ENCODE results near the gene SERPINA9.
"Not testable (repeated sequence)": the region's sequence is repeated elsewhere in the genome, so short reads cannot be mapped to it uniquely, and the experiment has no call there.

The SERPINA9 gene

GRCh38 chr14:94441130-94441529, 34.9 kb downstream of the SERPINA9 start:
- H3K9me3 Mint-ChIP-seq (ENCODE audit: low read depth), result no peaks in the 10 kb centered on the region
- H3K4me1 Mint-ChIP-seq (ENCODE audit: low read depth), result no peaks in the 10 kb centered on the region
- H3K27me3 Mint-ChIP-seq, result peaks cover 5% of the 10 kb centered on the region
- no peak overlapping the region for H3K4me3 Mint-ChIP-seq
- no peak overlapping the region for H3K27ac Mint-ChIP-seq
- H3K36me3 Mint-ChIP-seq, result no peaks in the 10 kb centered on the region

DNA sequence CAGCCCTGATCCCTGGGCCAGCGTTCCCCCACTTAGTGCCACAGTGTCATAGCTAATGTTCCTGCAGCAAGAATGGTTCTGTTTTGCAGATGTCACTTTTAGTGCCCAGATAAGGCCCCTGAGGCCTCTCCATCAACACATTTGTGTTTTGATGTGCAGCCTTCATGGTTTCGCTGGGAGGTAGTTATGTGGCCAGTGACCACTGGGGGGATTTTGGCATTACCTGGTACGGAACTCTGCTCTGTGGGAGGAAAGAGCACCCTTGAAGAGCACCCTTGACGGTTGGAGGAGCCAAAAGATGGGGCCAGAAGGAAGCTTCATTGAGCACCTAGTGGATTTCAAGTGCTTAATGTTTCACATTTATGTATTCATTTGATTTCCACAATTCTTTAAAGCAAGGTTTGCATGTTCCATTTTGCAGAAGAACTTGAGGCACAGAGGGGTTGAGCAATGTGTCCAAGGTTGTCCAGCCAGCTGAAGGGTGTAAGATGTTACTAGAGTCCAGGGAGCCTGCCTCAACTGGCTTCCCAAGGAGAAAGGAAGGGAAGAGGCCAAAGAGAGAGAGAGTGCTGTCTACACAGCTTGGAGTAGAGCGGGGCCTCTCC, 36.4 kb downstream of the SERPINA9 start:
- Mint-ChIP-seq H3K36me3 (no peaks in the 10 kb centered on the region), H3K9me3 (ENCODE audit: low read depth) (no peaks in the 10 kb centered on the region), H3K4me1 (ENCODE audit: low read depth) (no peaks in the 10 kb centered on the region), H3K27ac (no peak overlapping the region), H3K4me3 (no peak overlapping the region), H3K27me3 (peaks cover 8% of the 10 kb centered on the region)

DNA sequence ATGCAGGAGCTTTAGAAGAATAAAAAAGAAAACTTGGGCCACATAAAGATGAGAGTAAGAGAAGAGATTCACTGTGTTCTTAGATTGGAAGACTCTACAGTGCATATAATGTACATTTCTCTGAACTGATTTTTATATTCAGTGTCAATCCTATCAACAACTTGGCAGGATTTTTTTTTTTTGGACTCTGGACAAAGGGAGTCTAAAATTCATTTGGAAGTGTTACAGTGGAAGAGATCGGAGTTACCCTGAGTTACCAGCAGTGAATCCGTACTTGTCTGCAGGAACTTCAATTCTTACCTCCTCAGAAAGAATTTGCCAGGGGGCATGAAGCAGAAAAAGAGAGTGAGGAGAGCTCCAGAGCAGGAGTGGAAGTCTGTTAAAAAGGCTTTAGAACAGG, 47.4 kb downstream of the SERPINA9 start:
- Mint-ChIP-seq H3K4me3 (no peak overlapping the region), H3K27ac (no peak overlapping the region), H3K36me3 (no peaks in the 10 kb centered on the region), H3K4me1 (ENCODE audit: low read depth) (no peaks in the 10 kb centered on the region), H3K27me3 (peaks cover 10% of the 10 kb centered on the region), H3K9me3 (ENCODE audit: low read depth) (no peaks in the 10 kb centered on the region)

- Mint-ChIP-seq H3K9me3 (ENCODE audit: low read depth) (no peaks in the 10 kb centered on the region), H3K27ac (no peak overlapping the region), H3K4me3 (no peak overlapping the region), H3K36me3 (no peaks in the 10 kb centered on the region), H3K4me1 (ENCODE audit: low read depth) (no peaks in the 10 kb centered on the region), H3K27me3 (peaks cover 16% of the 10 kb centered on the region)
These were observed 48.9 kb downstream of the SERPINA9 start for GRCh38 chr14:94427016-94427613.

DNA sequence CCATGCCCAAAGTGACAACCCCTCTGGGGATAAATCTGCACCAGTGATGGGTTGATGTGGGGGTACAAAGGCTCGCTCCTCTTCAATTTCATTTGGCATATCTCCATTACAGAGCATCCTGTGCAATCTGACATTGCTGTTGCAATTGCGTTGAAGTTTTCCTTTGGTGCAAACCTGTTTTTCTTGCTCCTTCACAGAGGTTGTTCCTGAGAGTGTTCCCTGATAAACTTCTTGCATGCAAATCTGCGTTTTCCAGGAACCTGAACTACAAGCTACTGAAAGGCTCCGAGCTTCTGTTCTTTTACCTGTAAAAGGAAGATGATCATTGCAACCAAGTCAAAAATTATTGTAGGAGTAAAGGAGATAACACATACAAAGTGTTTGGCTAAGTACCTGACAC, 49.5 kb downstream of the SERPINA9 start:
- H3K27ac Mint-ChIP-seq, result no peak overlapping the region
- H3K36me3 Mint-ChIP-seq, result no peaks in the 10 kb centered on the region
- H3K27me3 Mint-ChIP-seq, result peaks cover 16% of the 10 kb centered on the region
- no peak overlapping the region for H3K4me3 Mint-ChIP-seq
- H3K9me3 Mint-ChIP-seq (ENCODE audit: low read depth), result no peaks in the 10 kb centered on the region
- no peaks in the 10 kb centered on the region for H3K4me1 Mint-ChIP-seq (ENCODE audit: low read depth)

GRCh38 chr14:94424371-94424770, 51.6 kb downstream of the SERPINA9 start:
- Mint-ChIP-seq H3K9me3 (ENCODE audit: low read depth) (no peaks in the 10 kb centered on the region), H3K4me1 (ENCODE audit: low read depth) (no peaks in the 10 kb centered on the region), H3K27ac (no peak overlapping the region), H3K36me3 (no peaks in the 10 kb centered on the region), H3K27me3 (peaks cover 21% of the 10 kb centered on the region), H3K4me3 (no peak overlapping the region)

DNA sequence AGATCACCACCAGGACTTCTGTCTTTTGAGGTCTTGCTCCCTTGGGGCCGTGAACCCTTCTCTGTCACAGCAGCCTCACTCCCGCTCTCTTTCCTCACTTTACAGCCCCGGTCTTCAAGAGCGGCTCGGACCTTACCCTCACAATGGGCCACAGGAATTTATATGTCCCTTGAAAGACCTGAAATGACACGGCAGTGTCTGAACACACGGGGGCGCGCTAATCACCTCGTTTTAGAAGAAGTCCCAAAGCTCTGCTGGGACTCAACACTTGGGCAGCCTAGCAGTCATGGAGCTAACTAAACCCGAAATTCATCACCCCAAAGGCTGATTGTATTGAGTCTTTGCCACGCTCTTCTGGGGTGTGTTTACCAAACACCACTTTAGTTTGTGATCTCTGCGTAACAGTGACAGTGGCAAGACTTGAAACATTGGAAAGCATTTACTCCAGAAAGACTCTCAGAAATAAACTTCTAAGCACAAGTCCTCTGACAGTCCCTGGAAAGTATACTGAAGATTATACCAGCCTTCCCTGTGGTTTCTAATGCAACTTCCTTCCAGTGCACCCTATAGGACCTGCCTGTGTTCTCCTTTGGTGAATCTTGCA, 52.4 kb downstream of the SERPINA9 start:
- H3K27me3 Mint-ChIP-seq, result peaks cover 20% of the 10 kb centered on the region
- H3K36me3 Mint-ChIP-seq, result no peaks in the 10 kb centered on the region
- no peak overlapping the region for H3K4me3 Mint-ChIP-seq
- H3K27ac Mint-ChIP-seq, result no peak overlapping the region
- no peaks in the 10 kb centered on the region for H3K4me1 Mint-ChIP-seq (ENCODE audit: low read depth)
- peaks cover under 1% of the 10 kb centered on the region for H3K9me3 Mint-ChIP-seq (ENCODE audit: low read depth)

- Mint-ChIP-seq H3K9me3 (ENCODE audit: low read depth) (peaks cover 4% of the 10 kb centered on the region), H3K4me3 (no peak overlapping the region), H3K4me1 (ENCODE audit: low read depth) (no peaks in the 10 kb centered on the region), H3K27me3 (peaks cover 22% of the 10 kb centered on the region), H3K36me3 (no peaks in the 10 kb centered on the region), H3K27ac (no peak overlapping the region)
These were observed 54.7 kb downstream of the SERPINA9 start for GRCh38 chr14:94421316-94421715.

GRCh38 chr14:94417497-94418205, 58.3 kb downstream of the SERPINA9 start:
- H3K27me3 Mint-ChIP-seq, result peaks cover 19% of the 10 kb centered on the region
- H3K36me3 Mint-ChIP-seq; H3K4me1 Mint-ChIP-seq (ENCODE audit: low read depth); H3K9me3 Mint-ChIP-seq (ENCODE audit: low read depth); H3K4me3 Mint-ChIP-seq: not testable (repeated sequence)
- H3K27ac Mint-ChIP-seq, result peak overlapping the region; percentile 7

All from activated naive CD8-positive, alpha-beta T cell (primary cell).